ENCODE measurements around the gene MED16. TPM values are rescaled to one million over a fixed set of nuclear protein-coding genes. Genes with fewer than 3 reads are reported as not detected.

MED16 gene
- total RNA-seq, 6 donors from 2014 or later = 33.5 to 110 (median 62.1) TPM

DNA sequence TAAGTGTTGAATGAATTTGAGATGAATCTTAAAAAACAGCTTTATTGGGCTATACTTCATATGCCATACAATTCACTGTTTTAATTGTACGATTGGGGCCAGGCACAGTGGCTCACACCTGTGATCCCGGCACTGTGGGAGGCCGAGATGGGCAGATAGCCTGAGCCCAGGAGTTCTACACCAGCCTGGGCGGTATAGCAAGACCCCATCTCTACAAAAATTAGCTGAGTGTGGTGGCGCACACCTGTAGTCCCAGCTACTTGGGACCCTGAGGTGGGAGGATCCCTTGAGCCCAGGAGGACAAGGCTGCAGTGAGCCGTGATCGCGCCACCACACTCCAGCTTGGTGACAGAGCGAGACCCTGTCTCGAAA is 43.2 kb upstream of the MED16 start:
- Histone ChIP-seq H3K36me3 (peaks cover 0 to 7% (median 0%) of the 10 kb centered on the region in 4 donors), H3K27me3 (no peaks in the 10 kb centered on the region), H3K9me3 (no peaks in the 10 kb centered on the region), H3K4me3 (no peak overlapping the region), H3K27ac (no peak overlapping the region), H3K4me1 (peaks cover 54 to 65% (median 58%) of the 10 kb centered on the region in 4 donors)
- TF ChIP-seq POLR2AphosphoS5 (IDR thresholded peaks at IDR 0.05) = no peak
- TF ChIP-seq POLR2A (IDR thresholded peaks at IDR 0.05) = no peak
- TF ChIP-seq, protein P1, sequence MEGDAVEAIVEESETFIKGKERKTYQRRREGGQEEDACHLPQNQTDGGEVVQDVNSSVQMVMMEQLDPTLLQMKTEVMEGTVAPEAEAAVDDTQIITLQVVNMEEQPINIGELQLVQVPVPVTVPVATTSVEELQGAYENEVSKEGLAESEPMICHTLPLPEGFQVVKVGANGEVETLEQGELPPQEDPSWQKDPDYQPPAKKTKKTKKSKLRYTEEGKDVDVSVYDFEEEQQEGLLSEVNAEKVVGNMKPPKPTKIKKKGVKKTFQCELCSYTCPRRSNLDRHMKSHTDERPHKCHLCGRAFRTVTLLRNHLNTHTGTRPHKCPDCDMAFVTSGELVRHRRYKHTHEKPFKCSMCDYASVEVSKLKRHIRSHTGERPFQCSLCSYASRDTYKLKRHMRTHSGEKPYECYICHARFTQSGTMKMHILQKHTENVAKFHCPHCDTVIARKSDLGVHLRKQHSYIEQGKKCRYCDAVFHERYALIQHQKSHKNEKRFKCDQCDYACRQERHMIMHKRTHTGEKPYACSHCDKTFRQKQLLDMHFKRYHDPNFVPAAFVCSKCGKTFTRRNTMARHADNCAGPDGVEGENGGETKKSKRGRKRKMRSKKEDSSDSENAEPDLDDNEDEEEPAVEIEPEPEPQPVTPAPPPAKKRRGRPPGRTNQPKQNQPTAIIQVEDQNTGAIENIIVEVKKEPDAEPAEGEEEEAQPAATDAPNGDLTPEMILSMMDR (IDR thresholded peaks at IDR 0.05) = no peak
- no peak for TF ChIP-seq EP300 (IDR thresholded peaks at IDR 0.05)
- no peak for ATAC-seq (ENCODE audit: low FRiP score in 2 of 2)
- no peak for DNase-seq
- WGBS, 2 donors = 91 to 94% methylated on average over 9 to 10 of the region's 10 CpGs

GRCh38 chr19:934865-935479 is 42.0 kb upstream of the MED16 start:
- ATAC-seq (ENCODE audit: low FRiP score in 2 of 2) (peak; percentile 78 to 96), DNase-seq (peak; percentile 95)
- 4 to 16% methylated on average over 9 to 26 of the region's 31 CpGs for WGBS, 2 donors
- Histone ChIP-seq H3K36me3 (peaks cover 0 to 13% (median 4%) of the 10 kb centered on the region in 4 donors), H3K4me1 (peaks cover 42 to 53% (median 46%) of the 10 kb centered on the region in 4 donors), H3K4me3 (peak overlapping the region in 2 of 4 donors; percentile 2 to 9), H3K27me3 (no peaks in the 10 kb centered on the region), H3K9me3 (no peaks in the 10 kb centered on the region), H3K27ac (peak overlapping the region; percentile 10 to 79 (median 69))
- TF ChIP-seq EP300 (IDR thresholded peaks at IDR 0.05) = peak in 2 of 4 donors; percentile 28 to 90
- peak in 2 of 4 donors; percentile 27 to 43 for TF ChIP-seq POLR2A (IDR thresholded peaks at IDR 0.05)
- TF ChIP-seq, protein P1 (IDR thresholded peaks at IDR 0.05) = peak in 2 of 6 experiments; percentile 21 to 39
- peak; percentile 82 to 92 for TF ChIP-seq POLR2AphosphoS5 (IDR thresholded peaks at IDR 0.05)

- Histone ChIP-seq H3K27me3 (no peaks in the 10 kb centered on the region), H3K4me1 (peaks cover 37 to 47% (median 40%) of the 10 kb centered on the region in 4 donors), H3K9me3 (no peaks in the 10 kb centered on the region), H3K4me3 (peak overlapping the region in 1 of 4 donors; percentile 2), H3K36me3 (peaks cover 0 to 19% (median 9%) of the 10 kb centered on the region in 4 donors), H3K27ac (peak overlapping the region; percentile 10 to 79 (median 69))
- WGBS, 2 donors = 59 to 72% methylated on average over 3 to 29 of the region's 29 CpGs
- DNase-seq = peak in 1 of 2 donors; percentile 68
- TF ChIP-seq POLR2A (IDR thresholded peaks at IDR 0.05) (no peak), POLR2AphosphoS5 (IDR thresholded peaks at IDR 0.05) (no peak), EP300 (IDR thresholded peaks at IDR 0.05) (no peak)
- TF ChIP-seq, protein P1 (IDR thresholded peaks at IDR 0.05) = no peak
- peak in 1 of 2 donors; percentile 17 for ATAC-seq (ENCODE audit: low FRiP score in 2 of 2)
Measured at GRCh38 chr19:934197-934840, 41.3 kb upstream of the MED16 start.

DNA sequence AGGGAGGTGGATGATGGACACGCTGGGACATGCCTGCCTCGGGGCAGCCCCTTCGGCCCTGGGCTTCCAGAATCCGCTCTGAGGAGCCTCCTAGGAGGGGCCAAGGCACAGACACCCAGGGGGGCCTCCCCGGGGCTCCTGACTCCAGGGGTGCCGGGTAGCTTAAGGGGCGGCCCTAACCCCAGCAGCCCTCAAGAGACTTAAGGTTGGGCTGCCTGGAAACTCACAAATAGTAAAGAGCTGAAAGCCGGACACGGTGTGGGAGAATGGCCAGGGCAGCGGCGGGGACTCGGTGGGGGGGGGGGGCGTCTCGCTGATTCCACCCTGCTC is 40.5 kb upstream of the MED16 start:
- TF ChIP-seq EP300 (IDR thresholded peaks at IDR 0.05) (no peak), POLR2AphosphoS5 (IDR thresholded peaks at IDR 0.05) (no peak), POLR2A (IDR thresholded peaks at IDR 0.05) (no peak)
- TF ChIP-seq, protein P1 (IDR thresholded peaks at IDR 0.05) = no peak
- whole genome bisulfite sequencing, 2 donors = 59% methylated on average over 13 of the region's 14 CpGs; no CpG with 5 or more reads in 1 of the 2 donors
- Histone ChIP-seq H3K36me3 (peaks cover 0 to 20% (median 12%) of the 10 kb centered on the region in 4 donors), H3K4me3 (peak overlapping the region in 1 of 4 donors; percentile 1), H3K4me1 (peaks cover 40 to 48% (median 44%) of the 10 kb centered on the region in 4 donors), H3K27ac (peak overlapping the region; percentile 49 to 79 (median 69)), H3K9me3 (no peaks in the 10 kb centered on the region), H3K27me3 (no peaks in the 10 kb centered on the region)
- no peak for ATAC-seq (ENCODE audit: low FRiP score in 2 of 2)
- no peak for DNase-seq
